HepG2 (cell line): ENCODE measurements around the gene FAM83C. TPM values are rescaled to one million over a fixed set of nuclear protein-coding genes. Genes with fewer than 3 reads are reported as not detected.

Source experiments
- CCDC6 ChIP-seq: sonication (generic); formaldehyde crosslinking; IDR thresholded peaks from 2 replicates; pipeline ENCODE4 v1.8.1; 2022; ENCODE audit warnings: mild to moderate bottlenecking, missing genetic modification reagents, moderate library complexity
- CREM ChIP-seq, 2 experiments: sonication (generic) in 1 of 2; formaldehyde crosslinking in 1 of 2; IDR thresholded peaks; 2 replicates each; pipeline versions ENCODE4 v1.4.0 to v1.6.1; 2016 to 2020; ENCODE audit warnings: antibody characterized with exemption in 1 of 2, mild to moderate bottlenecking in 1 of 2, missing genetic modification reagents in 1 of 2
- DNMT1 ChIP-seq: sonication (generic); formaldehyde crosslinking; IDR thresholded peaks from 2 replicates; pipeline ENCODE4 v1.5.1; 2020; ENCODE audit warnings: mild to moderate bottlenecking, missing genetic modification reagents
- ESRRA ChIP-seq: sonication (generic); formaldehyde crosslinking; IDR thresholded peaks from 2 replicates; pipeline ENCODE4 v1.5.1; 2020; ENCODE audit warnings: mild to moderate bottlenecking, low read depth, missing genetic modification reagents
- FOXC1 ChIP-seq: sonication (generic); formaldehyde crosslinking; IDR thresholded peaks from 2 replicates; pipeline ENCODE4 v1.8.0; 2022; ENCODE audit warnings: mild to moderate bottlenecking, missing genetic modification reagents, borderline replicate concordance
- KDM2A ChIP-seq: sonication (generic); formaldehyde crosslinking; IDR thresholded peaks from 2 replicates; pipeline ENCODE4 v1.4.0; 2020; ENCODE audit warnings: low read depth, missing genetic modification reagents, borderline replicate concordance
- KLF12 ChIP-seq: sonication (generic); formaldehyde crosslinking; IDR thresholded peaks from 2 replicates; pipeline ENCODE4 v1.4.0; 2020; ENCODE audit warnings: missing genetic modification reagents, borderline replicate concordance
- MAF1 ChIP-seq: sonication (generic); formaldehyde crosslinking; IDR thresholded peaks from 2 replicates; pipeline ENCODE4 v1.5.0; 2020; ENCODE audit warnings: missing genetic modification reagents, borderline replicate concordance
- SMAD3 ChIP-seq: sonication (generic); formaldehyde crosslinking; IDR thresholded peaks from 2 replicates; pipeline ENCODE4 v1.4.0; 2020; ENCODE audit warnings: missing genetic modification reagents
- SRF ChIP-seq: IDR thresholded peaks from 2 replicates; pipeline ENCODE4 v1.6.1; 2011; ENCODE audit warnings: mild to moderate bottlenecking, low read depth, low read length, moderate library complexity
- ZNF224 ChIP-seq: sonication (generic); formaldehyde crosslinking; IDR thresholded peaks from 2 replicates; pipeline ENCODE4 v1.5.0; 2020; ENCODE audit warnings: mild to moderate bottlenecking, missing genetic modification reagents
- ZNF329 ChIP-seq: sonication (generic); formaldehyde crosslinking; IDR thresholded peaks from 2 replicates; pipeline ENCODE4 v1.9.0; 2021; ENCODE audit warnings: low read depth, mild to moderate bottlenecking, missing genetic modification reagents
- ZNF367 ChIP-seq: sonication (generic); formaldehyde crosslinking; IDR thresholded peaks from 2 replicates; pipeline ENCODE4 v1.4.0; 2020; ENCODE audit warnings: missing genetic modification reagents, borderline replicate concordance
- ZNF550 ChIP-seq: sonication (generic); formaldehyde crosslinking; IDR thresholded peaks from 2 replicates; pipeline ENCODE4 v1.4.0; 2020; ENCODE audit warnings: mild to moderate bottlenecking, missing genetic modification reagents, borderline replicate concordance
- polyA plus RNA-seq, 8 experiments: library from polyadenylated mRNA; depleted of rRNA in 3 of 8; stranded (reverse) in 7 of 8; unstranded in 1 of 8; fragments of >200 nt; fragmentation: Illumina TruSeq in 4 of 8; extraction: Trizol in 4 of 8; gene quantifications; 2 replicates each; pipeline versions ENCODE4 v1.2.1 to v1.2.3, GENCODE V29; 2011 to 2016; ENCODE audit warnings: low read depth in 4 of 8, missing spikeins in 1 of 8, mixed read lengths in 1 of 8; ENCODE audit not compliant: insufficient read depth in 1 of 8
- total RNA-seq, 5 experiments: library from RNA; depleted of rRNA; stranded (reverse); fragments of >200 nt; fragmentation: Illumina TruSeq; extraction: Trizol; gene quantifications; 2 replicates each; pipeline ENCODE4 v1.2.3, GENCODE V29; 2016; ENCODE audit warnings: low read depth in 1 of 5
- TF ChIP-seq, protein P1 (sequence below): sonication (generic); formaldehyde crosslinking; IDR thresholded peaks from 2 replicates; pipeline ENCODE4 v1.4.0; 2020; ENCODE audit warnings: missing genetic modification reagents, borderline replicate concordance
- TF ChIP-seq, protein P2 (sequence below): IDR thresholded peaks from 2 replicates; pipeline ENCODE4 v1.6.1; 2016
- TF ChIP-seq, protein P3 (sequence below): IDR thresholded peaks from 2 replicates; pipeline ENCODE4 v1.6.1; 2016
- TF ChIP-seq, protein P4 (sequence below), 2 experiments: fragments of 450-650 bp in 1 of 2; sonication (generic) in 1 of 2; formaldehyde crosslinking; IDR thresholded peaks; 2 replicates each; pipeline versions ENCODE4 v1.5.0 to v1.8.0; 2020 to 2022; ENCODE audit warnings: mild to moderate bottlenecking in 1 of 2, missing genetic modification reagents in 1 of 2
- TF ChIP-seq, protein P5 (sequence below): sonication (generic); formaldehyde crosslinking; IDR thresholded peaks from 2 replicates; pipeline ENCODE4 v1.8.1; 2022; ENCODE audit warnings: low read depth, mild to moderate bottlenecking, missing genetic modification reagents

Gene FAM83C
- total and polyA plus RNA-seq, 2 of the 13 experiments (the other 11 are each of a cell fraction or from before 2014, with no cell fraction given) = 0.04 TPM; not detected in 1

DNA sequence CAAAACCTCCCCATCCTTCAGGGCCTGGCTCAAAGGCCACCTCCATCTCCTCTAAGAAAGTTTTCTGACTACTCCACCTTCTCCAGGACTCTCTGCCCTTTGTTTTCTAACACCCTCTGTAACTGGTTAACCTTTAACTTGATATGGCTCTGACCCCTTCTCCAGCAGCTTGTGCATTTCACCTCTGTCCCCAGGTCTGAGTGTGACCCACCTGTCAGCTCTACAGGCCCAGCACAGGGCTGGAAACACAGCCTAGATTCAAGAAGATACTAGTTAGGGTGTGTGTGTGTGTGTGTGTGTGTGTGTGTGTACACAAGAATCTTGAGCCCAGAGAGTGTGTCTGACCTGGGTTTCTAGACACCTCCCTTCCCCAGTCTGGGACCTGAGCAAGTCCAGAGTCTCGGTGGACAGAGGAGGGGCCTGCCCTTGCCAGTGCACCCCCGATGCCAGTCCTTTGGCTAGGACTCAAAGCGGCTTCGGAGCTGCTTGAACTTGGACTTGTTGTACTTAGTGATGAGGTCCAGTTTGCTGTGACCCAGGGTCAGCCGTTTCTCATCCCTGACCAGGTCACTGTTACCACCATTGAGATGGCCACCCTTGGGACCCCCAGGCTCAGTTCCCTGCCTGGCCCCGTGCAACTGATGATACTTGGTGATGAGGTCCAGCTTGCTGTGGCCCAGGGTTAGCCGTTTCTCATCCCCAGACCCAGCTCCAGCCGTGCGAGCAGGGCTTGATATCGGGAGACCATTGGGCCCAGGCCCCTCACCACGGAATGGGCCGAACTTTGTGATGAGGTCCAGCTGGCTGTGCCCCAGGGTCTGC lies 5.9 kb downstream of the FAM83C start (continued):
- TF ChIP-seq, protein P1, sequence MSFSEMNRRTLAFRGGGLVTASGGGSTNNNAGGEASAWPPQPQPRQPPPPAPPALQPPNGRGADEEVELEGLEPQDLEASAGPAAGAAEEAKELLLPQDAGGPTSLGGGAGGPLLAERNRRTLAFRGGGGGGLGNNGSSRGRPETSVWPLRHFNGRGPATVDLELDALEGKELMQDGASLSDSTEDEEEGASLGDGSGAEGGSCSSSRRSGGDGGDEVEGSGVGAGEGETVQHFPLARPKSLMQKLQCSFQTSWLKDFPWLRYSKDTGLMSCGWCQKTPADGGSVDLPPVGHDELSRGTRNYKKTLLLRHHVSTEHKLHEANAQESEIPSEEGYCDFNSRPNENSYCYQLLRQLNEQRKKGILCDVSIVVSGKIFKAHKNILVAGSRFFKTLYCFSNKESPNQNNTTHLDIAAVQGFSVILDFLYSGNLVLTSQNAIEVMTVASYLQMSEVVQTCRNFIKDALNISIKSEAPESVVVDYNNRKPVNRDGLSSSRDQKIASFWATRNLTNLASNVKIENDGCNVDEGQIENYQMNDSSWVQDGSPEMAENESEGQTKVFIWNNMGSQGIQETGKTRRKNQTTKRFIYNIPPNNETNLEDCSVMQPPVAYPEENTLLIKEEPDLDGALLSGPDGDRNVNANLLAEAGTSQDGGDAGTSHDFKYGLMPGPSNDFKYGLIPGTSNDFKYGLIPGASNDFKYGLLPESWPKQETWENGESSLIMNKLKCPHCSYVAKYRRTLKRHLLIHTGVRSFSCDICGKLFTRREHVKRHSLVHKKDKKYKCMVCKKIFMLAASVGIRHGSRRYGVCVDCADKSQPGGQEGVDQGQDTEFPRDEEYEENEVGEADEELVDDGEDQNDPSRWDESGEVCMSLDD = no peak; the same call in 1 of the 2 replicates
- peak; percentile 83 for TF ChIP-seq KDM2A
- TF ChIP-seq ZNF367 (CRISPR knock-in tag) = no peak
- TF ChIP-seq FOXC1 (CRISPR knock-in tag) = peak; percentile 80; the same call in 1 of the 2 replicates
- TF ChIP-seq, protein P2, sequence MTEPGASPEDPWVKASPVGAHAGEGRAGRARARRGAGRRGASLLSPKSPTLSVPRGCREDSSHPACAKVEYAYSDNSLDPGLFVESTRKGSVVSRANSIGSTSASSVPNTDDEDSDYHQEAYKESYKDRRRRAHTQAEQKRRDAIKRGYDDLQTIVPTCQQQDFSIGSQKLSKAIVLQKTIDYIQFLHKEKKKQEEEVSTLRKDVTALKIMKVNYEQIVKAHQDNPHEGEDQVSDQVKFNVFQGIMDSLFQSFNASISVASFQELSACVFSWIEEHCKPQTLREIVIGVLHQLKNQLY (CRISPR knock-in tag) = peak; percentile 71
- TF ChIP-seq CCDC6 (CRISPR knock-in tag) = peak; percentile 35; the same call in 1 of the 2 replicates
- 0 out of 2 replicates have a peak, but pooled peaks have one; percentile 83 for TF ChIP-seq DNMT1 (CRISPR knock-in tag)
- TF ChIP-seq CREM (IDR thresholded peaks at IDR 0.05) = peak; percentile 59
- TF ChIP-seq CREM (CRISPR knock-in tag; IDR thresholded peaks at IDR 0.05) = no peak
- 0 out of 2 replicates have a peak, but pooled peaks have one; percentile 20 for TF ChIP-seq ZNF329 (CRISPR knock-in tag)
- TF ChIP-seq KLF12 (CRISPR knock-in tag) = no peak
- TF ChIP-seq, protein P3, sequence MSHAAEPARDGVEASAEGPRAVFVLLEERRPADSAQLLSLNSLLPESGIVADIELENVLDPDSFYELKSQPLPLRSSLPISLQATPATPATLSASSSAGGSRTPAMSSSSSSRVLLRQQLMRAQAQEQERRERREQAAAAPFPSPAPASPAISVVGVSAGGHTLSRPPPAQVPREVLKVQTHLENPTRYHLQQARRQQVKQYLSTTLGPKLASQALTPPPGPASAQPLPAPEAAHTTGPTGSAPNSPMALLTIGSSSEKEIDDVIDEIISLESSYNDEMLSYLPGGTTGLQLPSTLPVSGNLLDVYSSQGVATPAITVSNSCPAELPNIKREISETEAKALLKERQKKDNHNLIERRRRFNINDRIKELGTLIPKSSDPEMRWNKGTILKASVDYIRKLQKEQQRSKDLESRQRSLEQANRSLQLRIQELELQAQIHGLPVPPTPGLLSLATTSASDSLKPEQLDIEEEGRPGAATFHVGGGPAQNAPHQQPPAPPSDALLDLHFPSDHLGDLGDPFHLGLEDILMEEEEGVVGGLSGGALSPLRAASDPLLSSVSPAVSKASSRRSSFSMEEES = 0 out of 2 replicates have a peak, but pooled peaks have one; percentile 11
- peak; percentile 24; the same call in 1 of the 2 replicates for TF ChIP-seq SRF
- peak; percentile 35; the same call in 1 of the 2 replicates for TF ChIP-seq ESRRA (CRISPR knock-in tag)
- 0 out of 2 replicates have a peak, but pooled peaks have one; percentile 9 for TF ChIP-seq SMAD3 (CRISPR knock-in tag)
- 0 out of 2 replicates have a peak, but pooled peaks have one; percentile 7 for TF ChIP-seq MAF1 (CRISPR knock-in tag)
- 0 out of 2 replicates have a peak, but pooled peaks have one; percentile 29 for TF ChIP-seq ZNF224
- no peak for TF ChIP-seq ZNF550 (CRISPR knock-in tag)
- TF ChIP-seq, protein P4, sequence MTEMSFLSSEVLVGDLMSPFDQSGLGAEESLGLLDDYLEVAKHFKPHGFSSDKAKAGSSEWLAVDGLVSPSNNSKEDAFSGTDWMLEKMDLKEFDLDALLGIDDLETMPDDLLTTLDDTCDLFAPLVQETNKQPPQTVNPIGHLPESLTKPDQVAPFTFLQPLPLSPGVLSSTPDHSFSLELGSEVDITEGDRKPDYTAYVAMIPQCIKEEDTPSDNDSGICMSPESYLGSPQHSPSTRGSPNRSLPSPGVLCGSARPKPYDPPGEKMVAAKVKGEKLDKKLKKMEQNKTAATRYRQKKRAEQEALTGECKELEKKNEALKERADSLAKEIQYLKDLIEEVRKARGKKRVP (CRISPR knock-in tag; IDR thresholded peaks at IDR 0.05) = no peak
- TF ChIP-seq, protein P5, sequence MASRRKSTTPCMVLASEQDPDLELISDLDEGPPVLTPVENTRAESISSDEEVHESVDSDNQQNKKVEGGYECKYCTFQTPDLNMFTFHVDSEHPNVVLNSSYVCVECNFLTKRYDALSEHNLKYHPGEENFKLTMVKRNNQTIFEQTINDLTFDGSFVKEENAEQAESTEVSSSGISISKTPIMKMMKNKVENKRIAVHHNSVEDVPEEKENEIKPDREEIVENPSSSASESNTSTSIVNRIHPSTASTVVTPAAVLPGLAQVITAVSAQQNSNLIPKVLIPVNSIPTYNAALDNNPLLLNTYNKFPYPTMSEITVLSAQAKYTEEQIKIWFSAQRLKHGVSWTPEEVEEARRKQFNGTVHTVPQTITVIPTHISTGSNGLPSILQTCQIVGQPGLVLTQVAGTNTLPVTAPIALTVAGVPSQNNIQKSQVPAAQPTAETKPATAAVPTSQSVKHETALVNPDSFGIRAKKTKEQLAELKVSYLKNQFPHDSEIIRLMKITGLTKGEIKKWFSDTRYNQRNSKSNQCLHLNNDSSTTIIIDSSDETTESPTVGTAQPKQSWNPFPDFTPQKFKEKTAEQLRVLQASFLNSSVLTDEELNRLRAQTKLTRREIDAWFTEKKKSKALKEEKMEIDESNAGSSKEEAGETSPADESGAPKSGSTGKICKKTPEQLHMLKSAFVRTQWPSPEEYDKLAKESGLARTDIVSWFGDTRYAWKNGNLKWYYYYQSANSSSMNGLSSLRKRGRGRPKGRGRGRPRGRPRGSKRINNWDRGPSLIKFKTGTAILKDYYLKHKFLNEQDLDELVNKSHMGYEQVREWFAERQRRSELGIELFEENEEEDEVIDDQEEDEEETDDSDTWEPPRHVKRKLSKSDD = peak; percentile 54
